Heart right ventricle (tissue), 16 donors: ENCODE data around the gene GGA3. TPM values are rescaled to one million over a fixed set of nuclear protein-coding genes. Genes with fewer than 3 reads are reported as not detected.

Experiments used
- ATAC-seq, 8 donors: fragments of 200-7000 bp; cut with Tn5 transposase; one replicate each; pipeline ENCODE4 v1.9.1; 2020; ENCODE audit warnings: mild to moderate bottlenecking in 8 of 8, moderate library complexity in 8 of 8, moderate number of reproducible peaks in 1 of 8
- DNase-seq, 2 donors: peaks; one replicate each; pipeline ENCODE4 v3.0.0-alpha.2; 2020
- H3K27ac ChIP-seq, 10 donors: fragments of 200-600 bp; sonication (generic) in 2 of 10; one replicate each; pipeline versions ENCODE4 v1.5.0 to v1.8.0; 2020 to 2022; ENCODE audit warnings: mild to moderate bottlenecking in 3 of 10
- H3K27me3 ChIP-seq, 7 donors: fragments of 200-600 bp; one replicate each; pipeline ENCODE4 v1.8.0; 2021 to 2022; ENCODE audit warnings: mild to moderate bottlenecking in 2 of 7
- H3K36me3 ChIP-seq, 9 donors: fragments of 200-600 bp; sonication (generic) in 1 of 9; one replicate each; pipeline versions ENCODE4 v1.5.0 to v1.8.0; 2020 to 2022; ENCODE audit warnings: mild to moderate bottlenecking in 2 of 9
- H3K4me1 ChIP-seq, 9 donors: fragments of 200-600 bp; sonication (generic) in 1 of 9; one replicate each; pipeline versions ENCODE4 v1.5.0 to v1.8.0; 2020 to 2022; ENCODE audit warnings: mild to moderate bottlenecking in 4 of 9
- H3K4me3 ChIP-seq, 10 donors: fragments of 200-600 bp; sonication (generic) in 2 of 10; one replicate each; pipeline versions ENCODE4 v1.5.0 to v1.8.0; 2020 to 2022; ENCODE audit warnings: mild to moderate bottlenecking in 7 of 10, moderate library complexity in 2 of 10
- H3K9me3 ChIP-seq, 11 donors: fragments of 200-600 bp in 10 of 11; sonication (generic) in 2 of 11; one replicate each; pipeline versions ENCODE4 v1.5.0 to v1.8.0; 2013 to 2022; ENCODE audit warnings: mild to moderate bottlenecking in 2 of 11, control low read depth in 1 of 11, moderate library complexity in 1 of 11
- CTCF ChIP-seq, 9 donors: fragments of 200-600 bp; sonication (generic) in 2 of 9; IDR thresholded peaks; one replicate each; pipeline versions ENCODE4 v1.5.0 to v1.8.0; 2021 to 2022; ENCODE audit warnings: antibody characterized with exemption in 9 of 9, mild to moderate bottlenecking in 5 of 9, moderate library complexity in 1 of 9
- WGBS, 2 donors: extraction: QIAGEN DNeasy Blood & Tissue Kit; methylation state at CpG; one replicate each; pipeline ENCODE4 v1.1.7; 2013; ENCODE audit warnings: inconsistent platforms in 1 of 2; 5-methylcytosine and 5-hydroxymethylcytosine counted together
- intact Hi-C, 10 donors: fragments of 100-400 bp; cut with DNase I; formaldehyde crosslinking; loops; one replicate each; pipeline versions ENCODE4 v1.11.1 to v1.14.2; 2022
- polyA plus RNA-seq, 2 donors: library from polyadenylated mRNA; stranded (reverse); fragments of 200-250 nt; gene quantifications; one replicate each; pipeline ENCODE4 v1.2.3, GENCODE V29; 2013
- total RNA-seq, 10 donors: library from RNA; stranded (reverse); fragmentation: NEBNext Ultra II Directional in 3 of 10; extraction: Animal tissue kit (Norgen Biotek cat#: 25700) in 3 of 10; gene quantifications; one replicate each; pipeline versions ENCODE4 v1.2.1 to v1.2.4, GENCODE V29; 2021 to 2023
- donor health status: Arrhythmogenic right ventricular cardiomyopathy.
- donor health status: ischemic (EF 13 %, LVEDD 7.1; RV severe dilation, severe dysfunction).
- donor health status: healthy with polysubstance abuse.
- donor health status: DM: no; HTN: yes; CAD: no.
- donor health status: DM: no; HTN: no; CAD: no.
- donor health status: ischemic (EF 25% LVEDD 6.9; RV normal size, moderate dysfunction).
- donor health status: ischemic (EF 25% LVEDD 5.7; RV mildly dilated, moderate dysfunction).
- donor health status: healthy.
- donor health status: DM: yes; HTN: yes; CAD: no.
- donor health status: Ischemic cardiomyopathy.
- donor health status: ischemic (EF 35%, LVEDD 5.7; RV mildly dilated, moderate dysfunction).
- donor health status: nonischemic (EF 11% LVEDD 7.7; RV severe dilation, severe dysfunction).
- donor health status: DM: yes; HTN: yes; CAD: no.
- donor health status: PGD.
- donor health status: ischemic (EF 29% LVEDD 5.4; RV normal size, mild dysfunction).
- donor health status: nonischemic (EF 23%, LVEDD 6.1; RV moderate dilation, normal function).

Gene GGA3
- total and polyA plus RNA-seq, 12 donors = 13.1 to 30.2 (median 20.7) TPM

- Histone ChIP-seq H3K36me3 (peaks cover 0 to 88% (median 55%) of the 10 kb centered on the region in 9 donors), H3K4me1 (peaks cover 0 to 30% (median 3%) of the 10 kb centered on the region in 9 donors), H3K27me3 (no peaks in the 10 kb centered on the region), H3K4me3 (no peak overlapping the region), H3K9me3 (no peaks in the 10 kb centered on the region), H3K27ac (peak overlapping the region in 1 of 10 donors; percentile 0)
- whole genome bisulfite sequencing, 2 donors = 87 to 90% methylated on average over 22 of the region's 22 CpGs
- DNase-seq (no peak), ATAC-seq (no peak)
- intact Hi-C loops = loop anchor here in 1 of 10 donors (10.0 kb wide), 1 partner anchor 59 kb away; the partner anchor contains the start of gene SUMO2
- TF ChIP-seq CTCF (IDR thresholded peaks at IDR 0.05) = no peak
These were observed 17.1 kb downstream of the GGA3 start for GRCh38 chr17:75244133-75244866.

- ATAC-seq (no peak), DNase-seq (no peak)
- Histone ChIP-seq H3K36me3 (peaks cover 0 to 98% (median 56%) of the 10 kb centered on the region in 9 donors), H3K9me3 (no peaks in the 10 kb centered on the region), H3K4me1 (peaks cover 0 to 37% (median 17%) of the 10 kb centered on the region in 9 donors), H3K27ac (peak overlapping the region in 1 of 10 donors; percentile 47), H3K27me3 (no peaks in the 10 kb centered on the region), H3K4me3 (no peak overlapping the region)
- WGBS, 2 donors = 83 to 86% methylated on average over 17 of the region's 17 CpGs
- intact Hi-C loops = loop anchor here in 1 of 10 donors (10.0 kb wide), 1 partner anchor 58 kb away; the partner anchor contains the start of gene SUMO2
- no peak for TF ChIP-seq CTCF (IDR thresholded peaks at IDR 0.05)
These were observed 18.9 kb downstream of the GGA3 start for GRCh38 chr17:75242461-75243042.

GRCh38 chr17:75241996-75242460 lies 19.4 kb downstream of the GGA3 start:
- Histone ChIP-seq H3K36me3 (peaks cover 0 to 99% (median 61%) of the 10 kb centered on the region in 9 donors), H3K4me3 (no peak overlapping the region), H3K9me3 (no peaks in the 10 kb centered on the region), H3K27ac (peak overlapping the region in 1 of 10 donors; percentile 47), H3K27me3 (no peaks in the 10 kb centered on the region), H3K4me1 (peaks cover 0 to 37% (median 21%) of the 10 kb centered on the region in 9 donors)
- DNase-seq (no peak), ATAC-seq (peak in 2 of 8 donors; percentile 22 to 29)
- intact Hi-C loops = loop anchor here in 1 of 10 donors (10.0 kb wide), 1 partner anchor 57 kb away; the partner anchor contains the start of gene SUMO2
- WGBS, 2 donors = 74 to 85% methylated on average over 15 of the region's 15 CpGs
- TF ChIP-seq CTCF (IDR thresholded peaks at IDR 0.05) = no peak

GRCh38 chr17:75241502-75241901 lies 19.9 kb downstream of the GGA3 start:
- Histone ChIP-seq H3K27me3 (no peaks in the 10 kb centered on the region), H3K36me3 (peaks cover 0 to 100% (median 58%) of the 10 kb centered on the region in 9 donors), H3K4me3 (no peak overlapping the region), H3K9me3 (no peaks in the 10 kb centered on the region), H3K4me1 (peaks cover 0 to 37% (median 24%) of the 10 kb centered on the region in 9 donors), H3K27ac (peak overlapping the region in 1 of 10 donors; percentile 47)
- ATAC-seq (no peak), DNase-seq (no peak)
- no peak for TF ChIP-seq CTCF (IDR thresholded peaks at IDR 0.05)
- 92 to 94% methylated on average over 9 of the region's 9 CpGs for WGBS, 2 donors
- intact Hi-C loops = loop anchor here in 1 of 10 donors (10.0 kb wide), 1 partner anchor 57 kb away; the partner anchor contains the start of gene SUMO2
